Iris pigment epithelial cell (primary cell): ENCODE data around the gene ITGAL.

Source experiments
- DNase-seq: peaks from one replicate; pipeline ENCODE4 v3.0.0-alpha.2; 2011; ENCODE audit warnings: low read depth

Gene ITGAL

DNA sequence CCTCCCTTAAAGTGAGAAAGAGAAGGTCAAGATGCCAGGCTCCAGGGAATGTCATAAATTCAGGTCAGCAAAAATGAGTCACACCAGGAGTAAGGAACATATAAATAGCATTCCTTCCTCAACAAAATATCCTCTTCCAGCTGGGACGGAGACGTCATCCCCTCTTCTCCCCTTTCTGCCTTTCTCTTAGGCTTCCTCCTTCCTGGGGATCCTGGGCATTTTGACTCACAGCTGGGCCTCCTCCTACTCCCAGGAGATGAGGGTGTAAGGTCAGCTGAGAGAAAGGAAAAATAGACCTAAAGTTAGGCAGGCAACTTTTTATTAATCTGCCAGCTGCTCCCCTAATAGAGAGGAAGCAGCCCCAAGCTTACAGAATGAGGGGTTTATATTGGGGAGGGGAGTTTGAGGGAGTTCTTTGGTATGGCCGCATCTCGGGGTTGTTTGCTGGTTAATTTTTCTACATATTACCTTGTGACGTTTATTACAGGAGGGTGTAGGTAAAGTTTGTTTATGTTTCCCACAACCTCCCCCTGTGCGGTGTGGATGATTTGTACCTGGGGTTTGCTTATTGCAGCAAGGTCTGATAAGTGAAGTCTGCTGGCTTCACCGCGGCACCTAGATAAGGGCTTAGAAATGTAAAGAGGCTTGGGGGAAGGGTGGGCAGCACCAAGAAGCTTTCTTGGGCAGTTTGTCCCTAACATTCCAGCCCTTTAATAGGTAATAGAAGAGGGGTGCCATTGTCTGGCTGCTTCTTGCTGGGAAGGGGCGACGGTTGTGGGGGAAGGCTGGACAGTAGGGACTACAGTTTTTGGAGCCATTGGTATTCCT, 69.2 kb downstream of the ITGAL start:
- peak; percentile 28 for DNase-seq

GRCh38 chr16:30543067-30543466, 70.5 kb downstream of the ITGAL start:
- DNase-seq, result no peak

DNA sequence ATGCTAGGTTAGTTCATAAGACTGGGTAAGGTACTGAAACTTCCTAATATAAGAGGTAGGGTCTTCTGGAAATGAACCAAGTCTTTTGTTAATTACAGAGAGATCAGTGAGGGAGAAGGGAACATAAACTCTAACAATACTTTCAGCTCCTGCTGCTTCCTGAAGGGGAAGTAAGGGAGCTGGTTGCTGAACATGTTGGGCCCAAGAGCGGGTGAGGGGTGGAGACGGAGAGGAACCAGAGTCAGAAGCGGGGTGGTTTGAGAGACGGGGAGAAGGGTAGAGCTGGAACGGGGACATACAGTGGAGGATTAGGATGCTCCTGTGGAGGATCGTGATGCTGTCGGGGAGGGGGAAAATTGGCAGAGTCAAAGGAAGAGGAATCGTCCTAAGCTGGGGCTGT, 73.6 kb downstream of the ITGAL start:
- DNase-seq, result no peak

- DNase-seq, result no peak
These were observed 76.1 kb downstream of the ITGAL start for GRCh38 chr16:30548416-30549253.

DNA sequence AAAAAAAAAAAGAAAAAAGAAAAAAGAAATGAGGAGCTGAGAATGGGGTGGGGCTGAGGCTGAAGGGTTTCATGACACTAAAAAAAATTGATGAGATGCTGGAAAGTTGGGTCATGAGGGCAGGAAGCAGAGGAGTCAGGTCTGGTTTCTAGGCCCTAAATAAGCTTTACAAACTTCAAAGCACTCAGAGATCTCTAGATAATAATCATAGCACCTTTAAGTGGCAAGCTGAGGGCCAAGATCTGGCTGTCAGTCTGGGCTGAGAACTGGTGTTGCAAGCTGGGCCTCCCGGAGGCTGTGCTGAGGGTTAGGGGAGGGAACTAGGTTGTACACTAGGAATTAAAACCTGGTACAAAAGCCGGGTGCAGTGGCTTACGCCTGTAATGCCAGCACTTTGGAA, 79.2 kb downstream of the ITGAL start:
- DNase-seq, result no peak

DNA sequence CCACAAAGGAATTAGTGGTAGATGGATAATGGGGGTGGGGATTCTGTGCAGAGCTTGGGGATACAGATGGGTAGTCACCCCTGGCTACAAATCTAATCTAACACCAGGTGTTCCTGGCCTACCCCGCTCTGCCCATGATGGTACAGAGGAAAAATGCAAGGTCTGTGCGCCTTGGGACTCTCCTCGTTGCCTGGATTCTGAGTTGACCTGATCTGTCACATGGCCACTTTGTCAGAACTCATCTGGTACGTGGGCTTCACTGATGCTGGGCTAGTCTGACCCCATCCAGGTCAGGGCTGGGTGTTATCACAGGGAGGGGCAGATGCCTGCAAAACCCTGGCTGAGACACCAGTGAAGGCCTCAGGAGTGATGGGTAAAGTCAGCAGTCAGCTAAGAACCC, 80.4 kb downstream of the ITGAL start:
- DNase-seq, result no peak

- DNase-seq, result no peak
These were observed 80.9 kb downstream of the ITGAL start for GRCh38 chr16:30553393-30553899.

DNA sequence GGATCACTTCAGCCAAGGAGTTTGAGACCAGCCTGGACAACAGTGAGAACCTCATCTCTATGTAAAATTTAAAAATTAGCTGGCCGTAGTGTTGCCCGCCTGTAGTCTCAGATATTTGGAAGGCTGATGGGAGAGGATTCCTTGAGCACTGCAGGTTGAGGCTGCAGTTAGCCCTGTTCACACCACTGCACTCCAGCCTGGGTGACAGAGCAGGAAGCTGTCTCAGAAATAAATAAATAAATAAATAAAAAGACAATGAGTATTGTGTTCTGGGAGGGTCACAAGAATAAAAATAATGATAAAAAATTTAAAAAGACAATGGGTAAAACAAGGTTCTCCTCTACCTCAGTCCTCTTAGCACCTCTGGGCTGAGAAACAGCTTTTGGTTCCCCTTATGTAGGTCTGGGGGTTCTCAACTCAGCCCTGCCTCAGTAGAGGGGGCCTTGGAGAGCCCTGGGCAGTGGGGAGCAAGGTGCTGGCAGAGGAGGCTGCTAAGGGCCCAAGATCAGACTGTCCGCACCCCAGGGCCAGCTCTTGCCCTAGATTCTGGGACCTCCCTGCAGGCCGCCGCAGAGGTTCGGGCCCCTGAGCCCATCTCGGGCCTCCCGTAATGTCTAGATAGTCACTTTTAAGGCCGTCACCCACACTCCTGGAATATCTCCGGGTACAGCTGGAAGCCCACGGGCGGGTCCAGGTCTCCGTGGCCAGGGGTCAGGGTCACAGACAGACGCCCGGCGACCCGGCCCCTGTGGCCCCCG, 82.2 kb downstream of the ITGAL start:
- DNase-seq, result no peak

- no peak for DNase-seq
These were observed 83.0 kb downstream of the ITGAL start for GRCh38 chr16:30555315-30556124.

GRCh38 chr16:30556125-30556473, 83.6 kb downstream of the ITGAL start:
- DNase-seq, result no peak

DNA sequence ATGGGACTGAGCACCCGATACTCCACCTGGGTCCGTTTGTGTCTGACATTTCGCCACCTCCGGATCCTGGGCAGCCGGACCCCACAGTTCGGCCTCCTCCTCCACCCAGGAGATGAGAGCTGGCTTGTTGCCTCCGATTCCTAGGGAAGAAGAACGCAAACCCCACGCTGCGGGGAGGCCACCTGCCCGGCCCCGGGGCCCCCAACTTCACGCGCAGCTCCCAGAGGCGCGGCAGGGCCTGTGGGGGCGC, 85.1 kb downstream of the ITGAL start:
- DNase-seq, result no peak

- peak; percentile 98 for DNase-seq
These were observed 85.6 kb downstream of the ITGAL start, which contains the start of gene ZNF764 for GRCh38 chr16:30557957-30558788. ZNF764 (minus strand) TSS chr16:30558374; CDS start chr16:30558182, 192 bp downstream.

GRCh38 chr16:30558789-30559377, 86.3 kb downstream of the ITGAL start:
- no peak for DNase-seq

DNA sequence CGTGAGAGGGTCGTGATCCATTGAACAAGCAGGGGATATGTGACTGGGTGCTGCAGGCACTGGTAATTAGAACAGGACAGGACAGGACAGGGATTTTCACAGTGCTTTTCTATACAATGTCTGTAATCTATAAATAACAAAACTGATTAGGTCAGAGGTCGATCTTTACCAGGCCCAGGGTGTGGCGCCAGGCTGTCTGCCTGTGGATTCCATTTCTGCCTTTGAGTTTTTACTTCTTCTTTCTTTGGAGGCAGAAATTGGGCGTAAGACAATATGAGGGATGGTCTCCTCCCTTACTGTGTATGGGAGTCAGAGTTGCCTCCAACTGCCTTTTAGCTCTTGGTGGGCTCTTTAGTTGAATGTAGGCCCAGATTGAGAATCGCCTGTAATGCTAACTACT, 87.1 kb downstream of the ITGAL start:
- DNase-seq, result no peak

DNA sequence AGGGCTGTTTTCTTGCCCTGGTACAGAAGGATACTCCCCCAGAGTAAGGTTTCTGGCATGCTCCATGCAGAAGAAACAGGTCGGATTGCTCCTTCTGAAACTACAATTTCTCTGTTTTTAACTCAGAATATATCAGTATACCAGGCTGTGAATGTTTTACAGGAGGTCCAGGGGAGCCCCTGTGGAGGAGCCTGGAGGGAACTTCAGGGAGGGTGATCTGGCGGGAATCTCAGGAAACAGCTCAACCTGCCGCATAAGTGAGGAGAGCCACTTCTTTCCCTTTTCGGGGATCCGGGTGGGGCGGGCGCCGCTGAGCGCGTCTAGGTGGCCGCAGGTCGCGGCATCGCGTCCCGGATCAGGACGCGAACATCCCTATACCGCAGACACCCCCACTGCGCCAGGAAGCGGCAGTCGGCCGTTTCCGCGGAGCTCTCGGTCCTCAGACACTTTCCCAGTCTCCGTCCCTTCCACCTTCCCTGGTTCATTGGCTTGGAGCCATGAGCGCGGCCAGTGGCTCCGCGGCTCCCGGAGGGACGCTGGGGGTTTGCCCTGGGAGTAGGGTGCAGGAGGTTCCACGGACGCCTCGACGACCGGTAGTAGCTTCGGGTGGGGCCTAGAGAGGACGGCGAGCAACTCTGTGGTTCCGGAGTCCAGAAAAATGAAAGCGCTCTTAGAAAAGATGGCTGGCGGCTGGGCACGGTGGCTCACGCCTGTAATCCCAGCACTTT, 88.7 kb downstream of the ITGAL start:
- no peak for DNase-seq

DNA sequence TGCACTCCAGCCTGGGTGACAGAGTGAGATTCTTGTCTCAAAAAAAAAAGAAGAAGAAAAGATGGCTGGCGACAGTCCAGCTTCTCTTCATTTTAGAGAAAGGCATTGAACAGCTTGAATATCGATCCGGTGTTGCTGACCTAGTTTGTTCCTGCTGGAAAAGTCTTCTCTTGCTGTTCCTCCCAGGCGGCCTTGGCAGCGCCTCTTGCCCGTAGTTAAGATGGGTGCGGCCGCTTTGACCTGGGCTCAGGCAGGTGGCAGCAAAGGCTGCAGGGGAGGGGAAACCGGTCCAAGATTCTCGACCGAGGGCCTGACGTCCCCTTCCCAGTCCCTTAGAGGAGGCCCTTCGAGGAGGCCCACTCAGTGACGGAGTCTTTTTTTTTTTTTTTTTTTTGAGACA, 89.5 kb downstream of the ITGAL start:
- DNase-seq, result no peak

- no peak for DNase-seq
These were observed 93.0 kb downstream of the ITGAL start for GRCh38 chr16:30565526-30565925.

- no peak for DNase-seq
These were observed 93.4 kb downstream of the ITGAL start for GRCh38 chr16:30565984-30566383.

GRCh38 chr16:30566531-30566930, 94.0 kb downstream of the ITGAL start:
- DNase-seq, result no peak
